HG02642 (cell line): ENCODE measurements around the gene SEL1L3.

Source experiments
- ATAC-seq: cut with Tn5 transposase; IDR thresholded peaks from one replicate; pipeline ENCODE4 v1.9.1; 2021; ENCODE audit warnings: mild to moderate bottlenecking; ENCODE audit not compliant: unreplicated experiment, poor library complexity

SEL1L3 gene

DNA sequence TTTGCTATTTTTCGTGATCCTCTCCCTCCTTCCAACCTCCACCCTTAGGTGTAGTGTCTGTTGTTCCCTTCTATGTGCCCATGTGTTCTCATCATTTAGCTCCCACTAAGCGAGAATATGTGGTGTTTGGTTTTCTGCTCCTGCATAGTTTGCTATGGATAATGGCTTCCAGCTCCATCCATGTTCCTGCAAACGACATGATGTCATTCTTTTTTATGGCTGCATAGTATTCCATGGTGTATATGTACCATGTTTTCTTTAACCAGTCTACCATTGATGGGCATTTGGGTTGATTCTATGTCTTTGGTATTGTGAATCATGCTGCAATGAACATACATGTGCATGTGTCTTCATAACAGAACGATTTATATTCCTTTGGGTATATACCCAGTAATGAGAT is 102.7 kb downstream of the SEL1L3 start:
- no peak for ATAC-seq

DNA sequence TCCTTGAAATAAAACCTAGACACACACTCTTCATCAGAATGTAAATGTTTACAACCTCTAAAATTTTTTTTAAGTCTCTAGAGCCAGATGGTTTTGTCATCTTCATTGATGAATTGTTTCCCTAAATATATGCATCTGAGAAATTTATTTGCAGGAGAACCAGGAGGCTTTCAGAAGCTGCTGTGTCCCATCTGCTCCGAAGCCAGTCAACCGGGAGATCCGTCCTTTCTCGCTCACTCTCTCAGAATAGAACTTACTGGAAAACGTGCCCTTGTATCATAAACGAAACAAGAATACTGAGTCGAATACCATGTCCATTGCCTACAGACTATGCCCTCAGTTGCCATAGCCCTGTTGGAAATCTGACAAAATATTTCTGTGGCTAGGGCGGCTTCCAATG is 103.7 kb downstream of the SEL1L3 start:
- ATAC-seq, result no peak

DNA sequence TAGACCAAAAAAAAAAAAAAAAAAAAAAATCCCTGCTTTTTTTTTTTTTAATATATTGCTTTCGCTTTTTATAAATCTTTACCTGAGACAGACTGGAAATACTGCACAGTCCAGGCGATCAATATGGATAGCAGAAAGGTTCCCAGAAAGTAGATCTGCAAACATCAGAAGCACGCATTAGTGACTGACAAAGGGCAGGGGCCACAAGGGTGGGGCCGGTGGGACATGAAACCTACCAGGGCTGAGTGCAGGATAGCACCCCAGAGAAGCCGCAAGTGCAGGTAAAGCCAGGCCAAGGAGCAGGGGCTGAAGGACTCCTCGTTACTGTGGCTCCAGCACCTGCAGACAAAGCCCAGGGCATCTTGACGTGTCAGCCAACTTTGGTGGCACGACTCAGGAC is 105.3 kb downstream of the SEL1L3 start:
- no peak for ATAC-seq

DNA sequence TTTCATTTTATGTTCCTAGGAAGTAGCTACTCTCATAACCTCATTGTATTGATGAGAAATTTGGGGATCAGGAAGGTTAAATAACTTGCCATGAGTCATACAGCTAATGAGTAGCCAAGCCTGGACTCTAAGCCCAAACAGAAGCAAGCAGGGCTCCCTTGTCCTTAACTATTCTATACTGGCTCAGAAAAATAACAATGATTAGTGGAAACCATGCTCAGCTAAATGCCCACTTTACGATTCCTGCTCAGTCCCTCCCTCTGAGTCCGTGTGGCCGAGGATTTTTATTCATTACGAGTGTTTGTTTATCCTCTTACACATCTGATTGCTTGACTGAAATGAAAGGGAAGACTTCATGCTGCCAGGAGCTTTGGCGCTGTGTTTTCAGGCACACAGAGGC is 106.3 kb downstream of the SEL1L3 start:
- no peak for ATAC-seq

DNA sequence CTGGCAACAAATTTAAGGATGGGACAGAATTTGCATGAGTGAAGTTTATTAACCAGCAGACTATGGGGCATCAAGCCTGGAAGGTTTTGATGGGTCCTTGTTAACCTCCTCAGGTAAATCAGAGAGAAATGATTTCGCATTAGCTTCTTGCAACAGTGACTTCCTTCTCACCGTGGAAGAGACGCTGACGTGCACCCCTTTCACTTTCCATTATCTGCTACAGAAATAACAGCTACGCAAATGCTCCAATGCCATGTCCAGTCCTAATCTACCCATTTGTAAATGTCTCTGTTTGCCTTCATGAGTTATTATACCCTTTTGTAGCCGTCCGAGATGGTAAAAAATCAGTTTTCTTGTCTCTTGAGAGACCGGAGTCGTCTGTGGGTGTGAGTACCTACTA is 106.9 kb downstream of the SEL1L3 start:
- ATAC-seq, result no peak

DNA sequence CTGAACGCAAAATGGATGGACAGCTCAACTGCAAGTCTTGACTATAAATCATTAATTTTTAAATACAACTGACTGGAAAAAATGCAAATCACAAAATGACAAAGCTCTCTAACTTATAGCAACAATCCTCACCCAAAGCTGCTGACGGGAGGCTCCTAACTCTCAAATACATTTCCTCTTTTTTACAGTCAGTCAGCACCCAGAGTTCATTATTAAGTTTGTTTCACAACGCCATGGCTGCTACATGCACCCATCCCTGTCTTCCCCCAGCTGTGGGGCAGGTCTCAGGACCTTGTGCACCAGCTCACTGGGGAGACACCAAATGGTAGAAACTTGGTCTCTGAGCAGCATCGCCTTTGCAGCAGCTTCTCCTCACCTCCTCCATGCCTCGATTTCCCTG is 109.5 kb downstream of the SEL1L3 start:
- ATAC-seq, result no peak

DNA sequence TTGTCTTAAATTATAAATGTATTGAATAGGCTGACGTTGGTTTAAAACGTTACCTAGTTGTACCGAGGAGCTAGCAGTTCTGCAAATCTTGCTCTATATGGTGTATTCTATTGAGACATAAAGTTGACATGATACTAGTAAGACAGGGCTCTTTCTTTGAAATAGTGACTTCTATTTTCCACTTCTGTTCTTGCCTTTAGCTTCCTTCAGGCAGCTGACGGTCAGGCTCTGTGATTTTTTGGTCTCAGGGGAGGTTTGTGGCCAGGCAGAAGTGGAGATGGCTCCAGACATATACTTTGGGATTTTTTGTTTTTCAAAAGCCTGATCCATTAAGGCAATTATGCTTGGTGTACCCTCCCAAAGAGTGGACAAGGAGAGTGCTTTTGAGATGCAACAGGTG is 111.9 kb downstream of the SEL1L3 start:
- ATAC-seq, result no peak

DNA sequence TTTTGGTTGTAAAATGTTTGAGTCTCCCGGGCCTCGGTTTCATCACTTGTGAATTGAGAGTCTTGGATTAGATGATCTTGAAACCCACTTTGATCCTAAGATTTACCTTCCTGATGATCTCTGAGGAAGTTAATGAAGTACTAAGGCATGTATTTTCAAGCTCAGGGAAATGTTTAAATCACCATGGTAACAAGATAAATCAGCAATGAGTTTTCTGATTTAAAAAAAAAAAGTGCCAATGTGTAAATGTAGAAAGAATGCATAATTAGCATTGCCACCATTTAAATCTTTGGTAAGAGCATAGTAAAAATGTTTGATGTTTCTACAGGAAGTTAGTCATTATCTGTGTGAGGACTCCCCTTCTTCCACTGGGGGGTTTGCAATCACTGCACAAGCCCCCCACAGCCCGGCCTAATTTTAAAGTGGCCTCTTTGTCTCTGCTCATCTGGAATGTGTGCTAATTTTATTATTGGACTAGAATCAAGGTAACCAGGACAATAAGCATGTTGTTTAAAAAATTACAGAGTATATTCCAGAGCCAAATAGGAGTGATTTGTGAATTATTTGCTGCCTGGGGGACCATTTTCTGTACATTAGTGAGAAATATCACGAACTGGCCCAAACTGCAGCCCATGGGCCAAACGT is 113.5 kb downstream of the SEL1L3 start:
- no peak for ATAC-seq

DNA sequence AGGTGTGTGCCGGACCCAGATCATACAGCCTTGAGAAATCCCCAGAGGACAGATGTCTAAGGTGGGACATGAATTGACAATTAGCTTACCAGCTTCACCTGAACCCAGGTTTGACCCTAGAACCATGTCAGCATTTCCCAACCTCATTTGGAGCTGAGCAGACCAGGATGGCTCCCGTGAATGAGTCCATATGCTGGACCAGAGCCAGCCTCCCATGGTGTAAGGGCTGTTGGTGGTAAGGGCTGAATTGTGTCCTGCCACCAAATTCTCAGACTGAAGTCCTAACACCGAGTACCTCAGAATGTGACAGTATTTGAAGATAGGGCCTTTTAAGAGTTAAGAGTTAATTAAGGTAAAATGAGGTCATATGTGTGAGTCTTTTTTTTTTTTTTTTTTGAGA is 118.8 kb downstream of the SEL1L3 start:
- ATAC-seq, result no peak

DNA sequence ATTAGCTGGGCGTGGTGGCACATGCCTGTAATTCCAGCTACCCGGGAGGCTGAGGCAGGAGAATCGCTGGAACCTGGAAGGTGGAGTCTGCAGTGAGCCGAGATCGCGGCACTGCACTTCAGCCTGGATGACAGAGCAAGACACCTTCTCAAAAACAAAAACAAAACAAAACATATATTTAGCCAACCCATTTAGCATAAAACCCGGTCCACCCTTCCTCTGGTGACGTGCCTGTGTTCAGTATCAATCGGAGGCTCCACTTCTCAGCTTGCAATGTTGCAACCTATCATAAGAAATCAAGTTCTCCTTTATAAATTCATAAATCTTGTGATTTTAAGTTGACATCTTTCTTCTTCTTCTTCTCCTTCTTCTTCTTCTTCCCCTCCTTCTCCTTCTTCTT is 133.2 kb downstream of the SEL1L3 start:
- no peak for ATAC-seq

DNA sequence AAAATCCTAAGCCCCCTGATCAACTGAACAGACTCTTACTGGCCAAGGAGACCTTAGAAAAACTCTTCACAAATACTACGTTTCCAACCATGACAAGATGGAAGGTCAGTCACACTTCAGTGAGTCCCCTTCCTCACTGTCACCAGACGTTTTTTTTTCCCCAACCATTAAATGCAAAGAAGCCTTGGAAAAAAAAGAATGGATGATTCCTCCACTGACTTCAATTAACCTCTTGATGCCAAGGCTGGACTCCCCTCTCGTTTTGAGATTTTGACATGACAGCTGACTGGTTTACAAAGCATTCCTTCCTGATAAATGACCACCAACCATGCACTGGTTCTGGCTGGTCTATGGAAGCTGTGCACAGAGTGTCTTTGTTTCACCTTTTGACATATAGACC is 133.9 kb downstream of the SEL1L3 start:
- ATAC-seq, result no peak

DNA sequence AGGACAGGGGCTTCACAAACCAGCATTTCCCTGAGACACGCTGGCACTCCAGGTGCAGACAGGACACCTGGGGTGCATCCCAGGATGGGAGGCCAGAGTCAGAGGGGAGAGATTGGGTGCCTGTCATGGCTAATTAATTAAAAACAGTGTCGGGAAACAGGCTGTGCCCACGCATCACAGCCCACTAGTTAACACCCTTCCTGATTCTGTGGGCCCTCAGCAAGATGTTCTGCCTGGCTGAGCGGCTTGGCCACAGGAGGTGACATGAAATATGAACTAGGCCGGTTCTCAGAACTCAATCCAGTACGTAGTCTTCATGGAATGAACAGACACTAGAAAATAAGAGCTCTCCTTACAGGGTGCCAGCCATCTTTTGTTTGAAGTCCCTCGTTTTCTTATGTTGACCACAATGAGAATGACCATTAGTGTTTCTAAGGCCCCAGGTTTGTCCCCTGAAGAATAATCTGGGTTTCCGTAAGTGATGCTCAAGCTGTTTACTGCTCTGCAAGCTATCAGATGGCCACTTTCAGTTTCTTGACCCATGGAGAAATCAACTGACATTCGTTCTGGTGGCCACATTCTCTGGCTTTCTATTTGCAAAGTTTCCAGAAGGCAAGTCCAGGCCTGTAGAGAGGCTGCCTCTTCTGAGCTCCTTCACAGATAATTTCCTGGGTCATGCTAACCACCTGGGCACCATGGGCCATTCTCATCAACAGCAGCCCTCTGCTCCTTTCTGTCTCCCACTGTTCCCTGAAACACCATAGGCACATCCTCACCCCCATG is 134.9 kb downstream of the SEL1L3 start:
- ATAC-seq, result no peak

DNA sequence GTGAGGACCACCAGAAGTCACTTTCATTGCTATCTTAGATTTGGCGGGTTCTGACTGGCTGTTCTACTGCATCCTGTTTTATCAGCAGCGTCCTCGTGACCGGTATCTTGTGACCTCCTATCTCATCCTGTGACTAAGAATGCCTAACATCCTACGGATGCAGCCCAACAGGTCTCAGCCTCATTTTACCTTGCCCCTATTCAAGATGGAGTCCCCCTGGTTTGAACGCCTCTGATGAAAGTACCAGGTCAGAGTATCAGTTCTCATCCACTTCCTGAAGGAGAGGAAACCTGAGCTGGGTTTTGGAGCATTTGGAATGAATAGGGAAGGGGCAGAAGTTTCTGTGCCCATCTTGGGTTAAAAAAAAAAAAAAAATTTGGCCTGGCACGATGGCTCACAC is 136.9 kb downstream of the SEL1L3 start:
- ATAC-seq, result no peak

DNA sequence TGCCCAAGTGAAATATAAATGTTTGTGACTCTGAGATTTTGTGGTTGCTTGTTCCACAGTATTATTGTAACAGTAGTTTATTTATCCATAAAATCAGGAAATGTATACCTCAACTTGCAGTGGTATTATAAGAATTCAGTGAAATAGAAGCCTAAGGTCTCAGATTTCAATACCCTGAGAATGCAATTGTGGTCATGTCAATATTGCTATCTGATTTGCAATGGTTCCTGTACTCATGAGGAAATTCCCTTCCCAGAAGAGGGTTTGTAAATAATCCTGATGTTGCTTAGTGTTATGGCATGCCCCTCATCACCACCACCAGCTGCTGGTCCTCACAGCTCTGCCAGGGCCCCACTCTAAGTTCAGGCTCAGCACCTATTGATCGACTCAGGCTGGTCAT is 139.4 kb downstream of the SEL1L3 start:
- no peak for ATAC-seq

DNA sequence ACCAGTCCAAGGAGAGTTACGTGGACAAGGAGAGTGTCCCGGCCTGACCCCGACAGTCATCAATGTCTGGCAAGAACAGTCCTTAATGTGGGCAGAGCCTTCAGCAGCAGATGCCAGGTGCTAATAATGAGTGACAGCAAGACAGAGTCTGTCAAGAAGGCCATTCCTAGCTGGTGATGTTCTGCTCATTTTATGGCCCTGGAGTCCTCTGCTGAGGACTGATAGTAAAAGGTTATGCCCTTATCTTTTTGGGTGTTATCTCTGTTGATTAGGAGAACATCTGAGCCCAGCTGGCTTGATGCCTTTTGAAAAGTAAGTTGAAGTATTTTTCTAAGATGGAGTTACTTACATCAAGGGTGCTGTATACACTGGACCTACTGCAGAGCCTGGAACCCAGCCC is 139.8 kb downstream of the SEL1L3 start:
- no peak for ATAC-seq

DNA sequence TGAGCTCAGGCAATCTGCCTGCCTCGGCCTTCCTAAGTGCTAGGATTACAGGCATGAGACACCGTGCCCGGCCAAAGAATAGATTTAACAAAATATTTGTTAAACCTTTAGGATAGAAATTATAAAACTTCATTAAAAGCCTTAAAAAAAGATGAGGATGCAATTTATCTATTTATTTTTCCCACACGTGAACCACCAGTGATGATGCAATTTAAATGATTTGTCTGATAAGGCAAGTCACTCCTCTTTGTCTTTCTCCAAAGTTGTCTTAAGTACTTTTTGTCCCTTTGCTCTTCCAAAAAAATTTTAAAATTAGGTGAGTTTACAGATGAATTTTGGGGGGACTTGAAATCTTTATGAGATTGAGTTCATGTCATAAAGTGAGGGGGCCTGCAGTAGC is 149.0 kb downstream of the SEL1L3 start:
- no peak for ATAC-seq

DNA sequence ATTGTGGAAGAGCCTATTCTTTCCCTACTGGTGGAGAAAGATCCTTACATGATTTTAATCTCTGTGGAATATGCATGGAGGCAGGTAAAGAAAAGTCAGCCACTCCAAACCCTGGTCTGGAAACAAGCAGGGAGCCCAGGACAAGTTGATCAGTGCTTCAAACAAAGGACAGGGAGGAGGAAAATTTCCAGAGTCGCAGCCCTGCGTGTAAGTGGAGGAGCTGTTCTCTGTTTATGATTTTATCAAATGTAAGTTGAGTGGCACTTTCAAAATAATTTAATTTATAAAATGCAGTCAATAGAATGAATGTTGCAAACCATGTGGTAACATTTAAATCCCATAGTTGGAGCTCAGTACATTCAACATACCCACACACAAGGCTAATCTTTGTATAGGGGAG is 150.2 kb downstream of the SEL1L3 start:
- ATAC-seq, result no peak

DNA sequence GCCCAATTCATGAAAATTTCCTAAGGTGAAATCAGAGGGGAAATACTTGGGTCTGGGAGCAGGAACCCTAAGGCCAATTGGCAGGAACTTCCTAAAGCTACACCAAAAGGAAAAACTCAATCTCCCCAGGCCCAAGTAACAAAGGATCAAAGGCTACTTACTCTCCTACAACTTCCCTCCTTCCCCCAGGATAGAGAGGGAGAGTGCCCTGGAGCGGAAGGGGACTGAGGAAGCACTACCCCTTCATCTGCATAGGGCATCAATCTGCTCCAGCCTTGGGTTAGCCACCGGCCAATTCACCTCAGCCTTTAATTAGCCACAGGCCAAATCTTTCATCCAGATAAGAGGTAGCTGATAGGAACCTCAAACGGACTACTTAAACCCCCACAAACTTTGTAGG is 152.2 kb downstream of the SEL1L3 start:
- no peak for ATAC-seq

DNA sequence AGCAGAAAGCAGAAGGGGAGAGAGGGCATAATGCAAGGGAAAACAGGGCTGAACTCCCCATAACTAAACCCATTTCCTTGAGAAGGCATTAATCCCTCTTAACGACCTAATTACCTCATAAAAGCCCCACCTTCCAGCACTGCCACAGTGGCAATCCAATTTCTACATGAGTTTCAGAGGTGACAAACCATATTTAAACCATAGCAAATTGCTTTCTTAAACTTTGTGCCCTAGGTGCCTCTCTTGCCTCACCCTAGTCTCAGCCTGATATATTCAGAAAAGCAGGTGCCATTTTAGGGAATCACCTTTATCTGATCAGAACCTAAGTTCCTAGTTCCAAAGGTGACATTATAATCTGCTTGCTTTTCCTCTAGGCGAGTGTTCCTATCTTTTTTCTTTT is 158.3 kb downstream of the SEL1L3 start:
- ATAC-seq, result no peak

DNA sequence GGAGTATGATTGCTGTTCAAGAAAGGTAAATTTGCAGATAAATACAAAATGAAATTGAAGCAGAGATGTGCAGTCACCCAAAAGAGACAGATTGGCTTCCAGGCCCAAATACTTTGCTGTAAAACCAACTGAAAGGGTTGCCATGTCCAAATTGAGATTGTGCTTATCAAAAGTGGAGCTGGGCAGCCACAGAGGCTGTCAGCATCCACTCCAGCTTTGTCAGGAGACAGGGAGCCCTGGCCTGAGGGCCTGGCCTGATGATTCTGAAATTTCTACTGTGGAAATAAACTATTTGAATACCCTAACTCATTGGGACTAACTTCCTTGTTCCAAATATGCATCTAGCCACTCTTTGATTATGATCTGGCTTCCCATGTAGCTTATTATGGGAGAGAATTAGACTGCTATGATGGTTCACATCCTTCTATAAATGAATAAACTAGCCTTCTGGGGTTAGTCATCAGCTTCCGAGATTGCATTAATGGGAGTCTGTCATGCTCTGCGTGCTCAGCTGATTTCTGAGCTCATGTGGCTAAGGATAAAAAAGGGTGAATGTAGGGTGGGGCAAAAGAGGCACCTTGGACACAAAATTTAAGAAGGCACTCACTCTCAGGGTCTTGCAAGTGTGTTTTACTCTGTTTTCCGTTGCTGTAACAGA is 158.9 kb downstream of the SEL1L3 start:
- no peak for ATAC-seq

DNA sequence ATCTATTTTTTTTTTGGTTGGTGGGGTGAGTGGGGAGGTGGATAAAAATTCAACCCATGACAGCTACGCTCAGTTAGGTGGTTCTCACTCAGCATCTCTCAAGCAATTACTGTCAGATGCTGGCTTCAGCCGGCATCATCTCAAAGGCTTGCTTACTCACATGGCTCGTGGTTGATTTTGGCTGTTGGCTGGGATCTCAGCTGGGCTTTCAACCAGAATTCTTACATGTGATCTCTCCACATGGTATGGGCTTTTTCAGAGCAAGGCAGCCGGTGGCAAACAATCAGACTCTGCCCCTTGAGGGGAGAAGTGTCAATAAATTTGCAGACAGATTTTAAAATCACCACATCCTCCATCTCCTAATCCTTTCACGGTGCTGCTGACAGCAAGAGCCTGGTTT is 159.9 kb downstream of the SEL1L3 start:
- no peak for ATAC-seq

DNA sequence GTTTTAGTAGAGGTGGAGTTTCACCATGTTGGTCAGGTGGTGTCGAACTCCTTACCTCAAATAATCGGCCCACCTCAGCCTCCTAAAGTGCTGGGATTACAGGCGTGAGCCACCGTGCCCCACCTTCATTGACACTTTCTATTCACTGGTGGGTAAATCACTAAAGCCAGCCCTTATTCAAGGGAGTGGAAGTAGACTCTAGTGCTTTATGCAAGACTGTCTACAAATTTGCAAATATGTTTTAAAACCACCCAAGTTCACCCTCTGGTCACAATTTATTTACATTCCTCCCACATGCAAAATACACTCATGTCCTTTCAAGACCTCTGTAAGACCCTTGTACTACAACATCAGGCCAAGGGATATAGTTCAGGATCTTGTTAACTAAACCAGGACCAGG is 162.1 kb downstream of the SEL1L3 start:
- no peak for ATAC-seq
